CD4-positive, alpha-beta memory T cell (primary cell): ENCODE measurements around the gene EEF1G. TPM values are rescaled to one million over a fixed set of nuclear protein-coding genes. Genes with fewer than 3 reads are reported as not detected.

Experiments used
- CTCF ChIA-PET: fragments of 350-600 bp; sonication (Branson Sonifier 250); formaldehyde crosslinking; loops from one replicate; lab custom pipeline; 2021; ENCODE audit warnings: inconsistent platforms; ENCODE audit not compliant: partially characterized antibody; lab: Charles Lee
- POLR2A ChIA-PET: fragments of 350-600 bp; sonication (Branson Sonifier 250); formaldehyde crosslinking; loops from one replicate; lab custom pipeline; 2021; ENCODE audit not compliant: partially characterized antibody; lab: Charles Lee
- DNase-seq, 5 donors: peaks; one replicate each; pipeline versions ENCODE4 v3.0.0 to v3.0.0-alpha.2; 2020 to 2022; ENCODE audit warnings: mixed read lengths in 1 of 5
- H3K27ac ChIP-seq: one replicate; pipeline ENCODE4 v1.7.0; 2013; ENCODE audit warnings: low read depth, low read length
- H3K27me3 ChIP-seq: 2 replicates; pipeline ENCODE4 v1.7.0; 2013; ENCODE audit warnings: mild to moderate bottlenecking, low read length, moderate library complexity; ENCODE audit not compliant: insufficient read depth
- H3K36me3 ChIP-seq: 2 replicates; pipeline ENCODE4 v1.7.0; 2013; ENCODE audit warnings: mild to moderate bottlenecking, low read length, moderate library complexity; ENCODE audit not compliant: insufficient read depth
- H3K4me1 ChIP-seq: 2 replicates; pipeline ENCODE4 v1.7.0; 2013; ENCODE audit warnings: mild to moderate bottlenecking, low read length, moderate library complexity; ENCODE audit not compliant: insufficient read depth
- H3K4me3 ChIP-seq, 2 donors: one replicate each; pipeline ENCODE4 v1.7.0; 2013; ENCODE audit warnings: low read length in 2 of 2, mild to moderate bottlenecking in 1 of 2
- H3K9me3 ChIP-seq, 2 donors: one replicate each; pipeline ENCODE4 v1.7.0; 2013; ENCODE audit warnings: low read length in 2 of 2, control low read depth in 1 of 2; ENCODE audit not compliant: control insufficient read depth in 1 of 2
- H3K27ac Mint-ChIP-seq, 7 donors: one replicate each; pipeline ENCODE4 v1.8.0; 2020 to 2021; ENCODE audit warnings: mixed read lengths in 7 of 7, mild to moderate bottlenecking in 6 of 7, inconsistent platforms in 3 of 7, moderate library complexity in 3 of 7
- H3K27me3 Mint-ChIP-seq, 2 donors: one replicate each; pipeline ENCODE4 v1.8.0; 2020 to 2021; ENCODE audit warnings: mixed read lengths in 2 of 2
- H3K36me3 Mint-ChIP-seq, 2 donors: one replicate each; pipeline ENCODE4 v1.8.0; 2020 to 2021; ENCODE audit warnings: mixed read lengths in 2 of 2, inconsistent platforms in 1 of 2, mild to moderate bottlenecking in 1 of 2
- H3K4me1 Mint-ChIP-seq, 4 donors: one replicate each; pipeline ENCODE4 v1.8.0; 2020 to 2021; ENCODE audit warnings: mixed read lengths in 4 of 4, mild to moderate bottlenecking in 1 of 4
- H3K4me3 Mint-ChIP-seq, 8 donors: one replicate each; pipeline ENCODE4 v1.8.0; 2020 to 2021; ENCODE audit warnings: mixed read lengths in 8 of 8, mild to moderate bottlenecking in 7 of 8, moderate library complexity in 6 of 8, inconsistent platforms in 3 of 8
- H3K9me3 Mint-ChIP-seq, 8 donors: one replicate each; pipeline ENCODE4 v1.8.0; 2020 to 2021; ENCODE audit warnings: mixed read lengths in 8 of 8, mild to moderate bottlenecking in 5 of 8, inconsistent platforms in 3 of 8, moderate library complexity in 1 of 8
- intact Hi-C: fragments of 100-400 bp; cut with micrococcal nuclease; formaldehyde crosslinking; loops from one replicate; pipeline ENCODE4 v1.15.1; 2023
- microRNA-seq: library from miRNA; unstranded; fragments of <30 nt; microRNA quantifications from one replicate; pipeline ENCODE4 v1.2.0, GENCODE V29; 2021; ENCODE audit warnings: borderline replicate concordance, borderline number of aligned reads, borderline microRNAs expressed, mixed read lengths
- polyA plus RNA-seq, 2 donors: library from polyadenylated mRNA; unstranded; fragments of 300-500 nt; fragmentation: Illumina TruSeq; gene quantifications; one replicate each; pipeline ENCODE4 v1.2.3, GENCODE V29; 2021
- total RNA-seq, 2 experiments: library from RNA; stranded (reverse); gene quantifications; one replicate each; pipeline ENCODE4 v1.2.3, GENCODE V29; 2021

EEF1G gene
- total and polyA plus RNA-seq, 4 experiments from 2014 or later: 1,453 to 1,910 (median 1,835) TPM

DNA sequence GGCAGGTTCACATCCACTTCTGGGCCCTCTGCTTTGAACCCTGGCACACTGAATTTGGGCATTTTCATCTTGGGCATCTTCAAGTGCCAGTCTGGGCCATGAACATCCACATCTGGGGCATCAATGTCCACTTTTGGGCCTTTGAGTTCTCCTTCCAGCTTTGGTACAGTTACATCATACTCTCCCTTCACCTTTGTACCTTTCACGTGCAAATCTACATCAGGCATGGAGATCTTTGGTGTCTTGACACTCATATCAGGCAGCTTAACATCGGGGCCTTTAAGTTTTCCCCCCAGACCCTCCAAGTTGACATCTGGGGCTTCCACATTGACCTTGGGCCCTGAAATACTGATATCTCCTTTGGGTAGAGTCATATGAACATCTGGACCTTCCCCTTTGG, 41.6 kb downstream of the EEF1G start:
- peaks cover 0 to 11% (median 0%) of the 10 kb centered on the region in 8 donors for H3K9me3 Mint-ChIP-seq
- peaks cover 24 to 78% (median 54%) of the 10 kb centered on the region in 4 donors for H3K4me1 Mint-ChIP-seq
- peaks cover 85 to 86% of the 10 kb centered on the region in 2 donors for H3K36me3 Mint-ChIP-seq
- no peaks in the 10 kb centered on the region for H3K27me3 Mint-ChIP-seq
- H3K4me1 ChIP-seq: no peaks in the 10 kb centered on the region
- H3K9me3 ChIP-seq: no peaks in the 10 kb centered on the region
- H3K27ac ChIP-seq: no peak overlapping the region
- no peak overlapping the region for H3K4me3 ChIP-seq
- H3K27ac Mint-ChIP-seq: peak overlapping the region in 5 of 7 donors; percentile 55 to 81 (median 74)
- peak overlapping the region in 1 of 8 donors; percentile 26 for H3K4me3 Mint-ChIP-seq
- no peaks in the 10 kb centered on the region for H3K27me3 ChIP-seq
- peak in 1 of 5 donors; percentile 5 for DNase-seq
- intact Hi-C loops: no loop called here
- peaks cover 92% of the 10 kb centered on the region for H3K36me3 ChIP-seq
- ChIA-PET CTCF (interaction anchor here (2.1 kb wide), 1 partner anchor 11 kb away, joined by 6 read pairs; no protein-coding TSS in a partner anchor), POLR2A (no interaction called here)

- Histone ChIP-seq H3K4me3 (no peak overlapping the region), H3K27me3 (no peaks in the 10 kb centered on the region), H3K9me3 (no peaks in the 10 kb centered on the region), H3K27ac (no peak overlapping the region), H3K36me3 (peaks cover 73% of the 10 kb centered on the region), H3K4me1 (peaks cover 11% of the 10 kb centered on the region)
- intact Hi-C loops: no loop called here
- Mint-ChIP-seq H3K27ac (peak overlapping the region in 4 of 7 donors; percentile 27 to 74 (median 60)), H3K36me3 (peaks cover 49 to 81% of the 10 kb centered on the region in 2 donors), H3K27me3 (no peaks in the 10 kb centered on the region), H3K9me3 (no peaks in the 10 kb centered on the region), H3K4me3 (peak overlapping the region in 1 of 8 donors; percentile 1), H3K4me1 (peaks cover 12 to 61% (median 28%) of the 10 kb centered on the region in 4 donors)
- no peak for DNase-seq
- CTCF ChIA-PET: interaction anchor here (1.7 to 1.8 kb wide), 2 partner anchors 26 to 43 kb away, joined by 7 read pairs; no protein-coding TSS in a partner anchor
- POLR2A ChIA-PET: no interaction called here
Measured at GRCh38 chr11:62516736-62517371, 56.8 kb downstream of the EEF1G start.

DNA sequence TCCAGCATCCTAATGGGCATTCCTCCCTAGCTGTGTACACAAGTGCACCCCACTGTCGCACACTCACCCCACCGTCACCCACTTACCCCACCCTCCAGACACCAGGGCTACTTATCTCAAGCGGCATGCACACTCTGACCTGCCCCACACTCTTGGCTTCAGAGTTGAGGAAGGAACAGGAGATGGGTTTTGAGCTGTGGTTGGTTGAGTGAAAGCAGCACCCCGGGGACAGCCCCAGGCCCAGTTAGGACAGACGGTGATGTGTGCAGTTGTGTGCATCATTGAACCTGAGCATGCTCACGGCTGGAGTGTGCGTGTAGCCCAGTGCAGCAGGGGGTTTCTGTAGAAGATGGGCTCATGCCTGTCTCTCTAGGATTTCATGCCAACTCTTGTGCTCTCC, 59.5 kb downstream of the EEF1G start:
- CTCF ChIA-PET: interaction anchor here (1.2 to 1.6 kb wide), 2 partner anchors 29 to 89 kb away, joined by 3 to 4 read pairs; no protein-coding TSS in a partner anchor
- Mint-ChIP-seq H3K27ac (peak overlapping the region in 5 of 7 donors; percentile 6 to 85 (median 53)), H3K4me1 (peaks cover 11 to 34% (median 17%) of the 10 kb centered on the region in 4 donors), H3K9me3 (peaks cover 0 to 2% (median 0%) of the 10 kb centered on the region in 8 donors), H3K36me3 (peaks cover 29 to 54% of the 10 kb centered on the region in 2 donors), H3K4me3 (no peak overlapping the region), H3K27me3 (no peaks in the 10 kb centered on the region)
- DNase-seq: no peak
- Histone ChIP-seq H3K36me3 (peaks cover 46% of the 10 kb centered on the region), H3K4me1 (peaks cover 7% of the 10 kb centered on the region), H3K9me3 (no peaks in the 10 kb centered on the region), H3K27me3 (no peaks in the 10 kb centered on the region), H3K27ac (no peak overlapping the region), H3K4me3 (no peak overlapping the region)
- intact Hi-C loops: no loop called here
- POLR2A ChIA-PET: interaction anchor here (1.1 to 1.6 kb wide), 2 partner anchors 30 to 89 kb away, joined by 3 to 5 read pairs; no protein-coding TSS in a partner anchor

GRCh38 chr11:62513626-62514025, 60.1 kb downstream of the EEF1G start:
- H3K4me3 Mint-ChIP-seq: no peak overlapping the region
- H3K27ac Mint-ChIP-seq: peak overlapping the region in 2 of 7 donors; percentile 37 to 74
- H3K36me3 Mint-ChIP-seq: peaks cover 26 to 49% of the 10 kb centered on the region in 2 donors
- peaks cover 41% of the 10 kb centered on the region for H3K36me3 ChIP-seq
- ChIA-PET CTCF (no interaction called here), POLR2A (no interaction called here)
- H3K27ac ChIP-seq: no peak overlapping the region
- intact Hi-C loops: no loop called here
- H3K4me1 ChIP-seq: peaks cover 7% of the 10 kb centered on the region
- H3K27me3 Mint-ChIP-seq: no peaks in the 10 kb centered on the region
- H3K9me3 ChIP-seq: no peaks in the 10 kb centered on the region
- no peaks in the 10 kb centered on the region for H3K27me3 ChIP-seq
- peaks cover 0 to 2% (median 0%) of the 10 kb centered on the region in 8 donors for H3K9me3 Mint-ChIP-seq
- DNase-seq: no peak
- peaks cover 11 to 29% (median 17%) of the 10 kb centered on the region in 4 donors for H3K4me1 Mint-ChIP-seq
- no peak overlapping the region for H3K4me3 ChIP-seq

DNA sequence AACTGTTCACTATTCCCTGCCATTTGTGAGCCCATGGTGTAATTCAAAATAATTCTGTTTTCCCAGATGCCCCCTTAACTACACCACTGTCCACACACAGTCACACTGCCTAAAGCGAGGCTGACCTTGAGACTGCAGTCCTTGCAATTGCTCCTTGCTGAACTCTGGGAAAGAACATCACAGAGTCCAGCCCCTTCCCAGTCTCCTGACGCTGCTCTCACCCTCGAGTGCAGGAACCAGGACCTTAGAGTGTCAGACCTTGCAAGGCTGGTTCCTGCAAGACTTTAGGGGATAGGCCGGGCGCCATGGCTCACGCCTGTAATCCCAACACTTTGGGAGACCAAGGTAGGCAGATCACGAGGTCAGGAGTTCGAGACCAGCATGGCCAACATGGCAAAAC, 60.7 kb downstream of the EEF1G start:
- no peak for DNase-seq
- H3K36me3 Mint-ChIP-seq: peaks cover 20 to 42% of the 10 kb centered on the region in 2 donors
- ChIA-PET CTCF (no interaction called here), POLR2A (no interaction called here)
- intact Hi-C loops: no loop called here
- H3K9me3 ChIP-seq: no peaks in the 10 kb centered on the region
- peaks cover 34% of the 10 kb centered on the region for H3K36me3 ChIP-seq
- no peaks in the 10 kb centered on the region for H3K27me3 Mint-ChIP-seq
- no peaks in the 10 kb centered on the region for H3K27me3 ChIP-seq
- peaks cover 7% of the 10 kb centered on the region for H3K4me1 ChIP-seq
- no peak overlapping the region for H3K4me3 ChIP-seq
- peaks cover 0 to 2% (median 0%) of the 10 kb centered on the region in 8 donors for H3K9me3 Mint-ChIP-seq
- peak overlapping the region in 2 of 7 donors; percentile 4 to 12 for H3K27ac Mint-ChIP-seq
- H3K4me1 Mint-ChIP-seq: peaks cover 8 to 22% (median 13%) of the 10 kb centered on the region in 4 donors
- H3K4me3 Mint-ChIP-seq: no peak overlapping the region
- H3K27ac ChIP-seq: no peak overlapping the region

Small RNA genes lying within 50 kb of the gene (microRNA-seq; reads per million reads assigned to microRNA genes)
- gene MIR6747: not detected

Other genes starting within 250 kb of the EEF1G start
- gene ASRGL1, start 236.4 kb downstream of the EEF1G start, total RNA-seq: 1 to 10 TPM; 1.2 to 2.1 TPM
- gene ASRGL1, start 236.4 kb downstream of the EEF1G start, polyA plus RNA-seq: 1 to 10 TPM; 1.4 to 1.9 TPM
- gene SCGB1A1, start 154.9 kb downstream of the EEF1G start, total RNA-seq: not detected
- gene SCGB1A1, start 154.9 kb downstream of the EEF1G start, polyA plus RNA-seq: not detected
- 100 to 1,000 TPM; 559 to 573 TPM for gene AHNAK, start 27.1 kb downstream of the EEF1G start, total RNA-seq
- gene AHNAK, start 27.1 kb downstream of the EEF1G start, polyA plus RNA-seq: 100 to 1,000 TPM in 1 of 2 donors, 10 to 100 TPM in 1; 23.5 to 186 TPM
- 10 to 100 TPM; 37.7 to 38.1 TPM for gene TUT1, start 17.6 kb upstream of the EEF1G start, total RNA-seq
- 10 to 100 TPM; 14.6 to 19.7 TPM for gene TUT1, start 17.6 kb upstream of the EEF1G start, polyA plus RNA-seq
- 100 to 1,000 TPM; 207 to 210 TPM for gene MTA2, start 28.0 kb upstream of the EEF1G start, total RNA-seq
- gene MTA2, start 28.0 kb upstream of the EEF1G start, polyA plus RNA-seq: 10 to 100 TPM; 16.6 to 36.4 TPM
- gene EML3, start 38.9 kb upstream of the EEF1G start, total RNA-seq: 100 to 1,000 TPM; 192 to 201 TPM
- 10 to 100 TPM; 18.2 to 24.8 TPM for gene EML3, start 38.9 kb upstream of the EEF1G start, polyA plus RNA-seq
- 1 to 10 TPM; 1.6 to 1.9 TPM for gene ROM1, start 39.4 kb upstream of the EEF1G start, total RNA-seq
- under 1 TPM; 0.98 to 1.00 TPM for gene ROM1, start 39.4 kb upstream of the EEF1G start, polyA plus RNA-seq
- gene B3GAT3, start 48.1 kb upstream of the EEF1G start, total RNA-seq: 10 to 100 TPM; 66.3 to 74.3 TPM
- gene B3GAT3, start 48.1 kb upstream of the EEF1G start, polyA plus RNA-seq: 10 to 100 TPM; 37.9 to 48.4 TPM
- gene GANAB, start 72.7 kb upstream of the EEF1G start, total RNA-seq: 100 to 1,000 TPM; 260 to 262 TPM
- 100 to 1,000 TPM; 122 to 142 TPM for gene GANAB, start 72.7 kb upstream of the EEF1G start, polyA plus RNA-seq
- 10 to 100 TPM; 32.2 to 34.3 TPM for gene INTS5, start 79.4 kb upstream of the EEF1G start, total RNA-seq
- gene INTS5, start 79.4 kb upstream of the EEF1G start, polyA plus RNA-seq: 10 to 100 TPM; 23.7 to 39.4 TPM
- gene C11orf98, start 91.3 kb upstream of the EEF1G start, total RNA-seq: 10 to 100 TPM; 48.9 to 53.1 TPM
- 10 to 100 TPM; 77.8 to 94.9 TPM for gene C11orf98, start 91.3 kb upstream of the EEF1G start, polyA plus RNA-seq
- gene CSKMT, start 91.4 kb upstream of the EEF1G start, total RNA-seq: 10 to 100 TPM; 31.4 to 32.3 TPM
- gene CSKMT, start 91.4 kb upstream of the EEF1G start, polyA plus RNA-seq: 1 to 10 TPM; 3.0 to 3.8 TPM
- 1 to 10 TPM; 7.2 to 8.5 TPM for gene UQCC3, start 97.8 kb upstream of the EEF1G start, total RNA-seq
- gene UQCC3, start 97.8 kb upstream of the EEF1G start, polyA plus RNA-seq: 10 to 100 TPM; 10.7 to 12.1 TPM
- 10 to 100 TPM; 26.7 to 28.6 TPM for gene LBHD1, start 98.4 kb upstream of the EEF1G start, total RNA-seq
- 1 to 10 TPM; 2.4 to 2.7 TPM for gene LBHD1, start 98.4 kb upstream of the EEF1G start, polyA plus RNA-seq
- 100 to 1,000 TPM; 178 to 185 TPM for gene UBXN1, start 105.2 kb upstream of the EEF1G start, total RNA-seq
- gene UBXN1, start 105.2 kb upstream of the EEF1G start, polyA plus RNA-seq: 100 to 1,000 TPM; 150 to 181 TPM
- under 1 TPM; 0.11 to 0.12 TPM for gene LRRN4CL, start 115.6 kb upstream of the EEF1G start, total RNA-seq
- gene LRRN4CL, start 115.6 kb upstream of the EEF1G start, polyA plus RNA-seq: not detected
- gene BSCL2, start 133.5 kb upstream of the EEF1G start, total RNA-seq: 10 to 100 TPM; 34.5 to 36.6 TPM
- gene BSCL2, start 133.5 kb upstream of the EEF1G start, polyA plus RNA-seq: 10 to 100 TPM; 48.9 to 51.7 TPM
- not detected for gene GNG3, start 133.8 kb upstream of the EEF1G start, total RNA-seq
- not detected for gene GNG3, start 133.8 kb upstream of the EEF1G start, polyA plus RNA-seq
- gene HNRNPUL2, start 153.6 kb upstream of the EEF1G start, total RNA-seq: 10 to 100 TPM; 79.6 to 83.4 TPM
- 1 to 10 TPM in 1 of 2 donors, under 1 TPM in 1; 0.30 to 3.2 TPM for gene HNRNPUL2, start 153.6 kb upstream of the EEF1G start, polyA plus RNA-seq
- gene TTC9C, start 154.6 kb upstream of the EEF1G start, total RNA-seq: 10 to 100 TPM; 51.0 to 53.5 TPM
- 10 to 100 TPM; 10.2 to 25.8 TPM for gene TTC9C, start 154.6 kb upstream of the EEF1G start, polyA plus RNA-seq
- 10 to 100 TPM; 27.2 to 27.9 TPM for gene ZBTB3, start 180.3 kb upstream of the EEF1G start, total RNA-seq
- 1 to 10 TPM; 6.0 to 8.6 TPM for gene ZBTB3, start 180.3 kb upstream of the EEF1G start, polyA plus RNA-seq
- gene POLR2G, start 187.7 kb upstream of the EEF1G start, total RNA-seq: 10 to 100 TPM; 77.2 to 84.6 TPM
- 100 to 1,000 TPM; 207 to 300 TPM for gene POLR2G, start 187.7 kb upstream of the EEF1G start, polyA plus RNA-seq
- gene TAF6L, start 197.5 kb upstream of the EEF1G start, total RNA-seq: 10 to 100 TPM; 26.3 to 34.0 TPM
- gene TAF6L, start 197.5 kb upstream of the EEF1G start, polyA plus RNA-seq: 10 to 100 TPM in 1 of 2 donors, 1 to 10 TPM in 1; 5.7 to 10.5 TPM
- gene TMEM179B, start 213.5 kb upstream of the EEF1G start, total RNA-seq: 10 to 100 TPM; 66.3 to 66.6 TPM
- gene TMEM179B, start 213.5 kb upstream of the EEF1G start, polyA plus RNA-seq: 100 to 1,000 TPM; 102 to 166 TPM
- gene TMEM223, start 218.1 kb upstream of the EEF1G start, total RNA-seq: 10 to 100 TPM; 21.6 to 23.1 TPM
- gene TMEM223, start 218.1 kb upstream of the EEF1G start, polyA plus RNA-seq: 10 to 100 TPM; 38.9 to 45.5 TPM
- gene NXF1, start 231.5 kb upstream of the EEF1G start, total RNA-seq: 100 to 1,000 TPM; 195 to 196 TPM
- gene NXF1, start 231.5 kb upstream of the EEF1G start, polyA plus RNA-seq: 10 to 100 TPM; 75.2 to 83.2 TPM